Smooth muscle cell (in vitro differentiated cells): ENCODE data around the gene MAGEB6B. TPM values are rescaled to one million over a fixed set of nuclear protein-coding genes. Genes with fewer than 3 reads are reported as not detected.

ENCODE experiments used
- DNase-seq: peaks from one replicate; lab custom pipeline; 2025; ENCODE audit not compliant: unreplicated experiment; lab: John Stamatoyannopoulos, UW
- H2AFZ ChIP-seq: fragments of 200-600 bp; sonication (generic); 2 replicates; pipeline ENCODE4 v1.6.0; 2016; ENCODE audit warnings: antibody characterized with exemption, low read depth, mild to moderate bottlenecking
- H3F3A ChIP-seq: fragments of 200-600 bp; sonication (generic); 2 replicates; pipeline ENCODE4 v1.6.0; 2017; ENCODE audit warnings: antibody characterized with exemption, low read depth
- H3K27ac ChIP-seq: fragments of 200-600 bp; sonication (generic); 2 replicates; pipeline ENCODE4 v1.5.1; 2016; ENCODE audit warnings: low read depth, mild to moderate bottlenecking
- H3K27me3 ChIP-seq: fragments of 200-600 bp; sonication (generic); 2 replicates; pipeline ENCODE4 v1.6.1; 2016; ENCODE audit warnings: low read depth, mild to moderate bottlenecking
- H3K36me3 ChIP-seq: fragments of 200-600 bp; sonication (generic); 2 replicates; pipeline ENCODE4 v1.5.1; 2016; ENCODE audit warnings: low read depth
- H3K4me1 ChIP-seq: fragments of 200-600 bp; sonication (generic); 2 replicates; pipeline ENCODE4 v1.5.1; 2016; ENCODE audit warnings: low read depth
- H3K4me2 ChIP-seq: fragments of 200-600 bp; sonication (generic); 2 replicates; pipeline ENCODE4 v1.6.0; 2016; ENCODE audit warnings: mild to moderate bottlenecking
- H3K4me3 ChIP-seq: fragments of 200-600 bp; sonication (generic); 2 replicates; pipeline ENCODE4 v1.5.1; 2016; ENCODE audit warnings: mild to moderate bottlenecking
- H3K79me2 ChIP-seq: fragments of 200-600 bp; sonication (generic); 2 replicates; pipeline ENCODE4 v1.6.0; 2016; ENCODE audit warnings: low read depth, mild to moderate bottlenecking
- H3K9ac ChIP-seq: fragments of 200-600 bp; sonication (generic); 2 replicates; pipeline ENCODE4 v1.6.0; 2016; ENCODE audit warnings: low read depth
- H3K9me3 ChIP-seq: fragments of 200-600 bp; sonication (generic); replicated peaks from 2 replicates; pipeline ENCODE4 v1.5.1; 2016; ENCODE audit warnings: low read depth
- H4K20me1 ChIP-seq: fragments of 200-600 bp; sonication (generic); 2 replicates; pipeline ENCODE4 v1.6.0; 2016; ENCODE audit warnings: low read depth
- WGBS: methylation state at CpG from one replicate; pipeline ENCODE4 v1.1.7; 2016; ENCODE audit warnings: low lambda C conversion rate; 5-methylcytosine and 5-hydroxymethylcytosine counted together
- polyA plus RNA-seq: library from polyadenylated mRNA; unstranded; fragments of >200 nt; fragmentation: Nextera tagmentation; extraction: Ambion mirVana; gene quantifications from 2 replicates; pipeline ENCODE4 v1.2.1, GENCODE V29; 2016
- total RNA-seq: library from RNA; depleted of rRNA; stranded (reverse); fragments of >200 nt; gene quantifications from 2 replicates; pipeline ENCODE4 v1.2.3, GENCODE V29; 2014
- TF ChIP-seq, protein P1 (sequence below): fragments of 200-600 bp; sonication (generic); IDR thresholded peaks from 2 replicates; pipeline ENCODE4 v1.5.1; 2017; ENCODE audit warnings: borderline replicate concordance, mild to moderate bottlenecking, antibody characterized with exemption; ENCODE audit not compliant: insufficient read depth, poor library complexity, severe bottlenecking

Gene MAGEB6B
- total RNA-seq (not detected in 2 replicates), polyA plus RNA-seq (not detected in 2 replicates)

GRCh38 chrX:26160301-26160700, at the start of gene MAGEB6B:
TSS of gene MAGEB6B (plus strand) at chrX:26160601. CDS start at chrX:26160601, 0 bp downstream.
- Histone ChIP-seq H3K4me2 (no peak within 1 kb of the TSS), H3K9me3 (no peaks in the 10 kb centered on the region), H3K36me3 (no peaks in the 10 kb centered on the region), H3K4me3 (no peak within 1 kb of the TSS), H3K9ac (no peak within 1 kb of the TSS), H3K4me1 (no peaks in the 10 kb centered on the region), H3K27ac (no peak within 1 kb of the TSS), H3K27me3 (no peaks in the 10 kb centered on the region), H2AFZ (no peak within 1 kb of the TSS), H3K79me2 (no peaks in the 10 kb centered on the region), H3F3A (no peaks in the 10 kb centered on the region), H4K20me1 (no peaks in the 10 kb centered on the region)
- TF ChIP-seq, protein P1, sequence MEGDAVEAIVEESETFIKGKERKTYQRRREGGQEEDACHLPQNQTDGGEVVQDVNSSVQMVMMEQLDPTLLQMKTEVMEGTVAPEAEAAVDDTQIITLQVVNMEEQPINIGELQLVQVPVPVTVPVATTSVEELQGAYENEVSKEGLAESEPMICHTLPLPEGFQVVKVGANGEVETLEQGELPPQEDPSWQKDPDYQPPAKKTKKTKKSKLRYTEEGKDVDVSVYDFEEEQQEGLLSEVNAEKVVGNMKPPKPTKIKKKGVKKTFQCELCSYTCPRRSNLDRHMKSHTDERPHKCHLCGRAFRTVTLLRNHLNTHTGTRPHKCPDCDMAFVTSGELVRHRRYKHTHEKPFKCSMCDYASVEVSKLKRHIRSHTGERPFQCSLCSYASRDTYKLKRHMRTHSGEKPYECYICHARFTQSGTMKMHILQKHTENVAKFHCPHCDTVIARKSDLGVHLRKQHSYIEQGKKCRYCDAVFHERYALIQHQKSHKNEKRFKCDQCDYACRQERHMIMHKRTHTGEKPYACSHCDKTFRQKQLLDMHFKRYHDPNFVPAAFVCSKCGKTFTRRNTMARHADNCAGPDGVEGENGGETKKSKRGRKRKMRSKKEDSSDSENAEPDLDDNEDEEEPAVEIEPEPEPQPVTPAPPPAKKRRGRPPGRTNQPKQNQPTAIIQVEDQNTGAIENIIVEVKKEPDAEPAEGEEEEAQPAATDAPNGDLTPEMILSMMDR, result no peak
- no peak for DNase-seq
- 86% methylated on average over 10 of the region's 10 CpGs for WGBS

GRCh38 chrX:26138274-26138673, 22.1 kb upstream of the MAGEB6B start, which contains the start of gene MAGEB18:
TSS of gene MAGEB18 (plus strand) at chrX:26138343. CDS start at chrX:26138986, 643 bp downstream.
- no peak for DNase-seq
- Histone ChIP-seq H3F3A (no peaks in the 10 kb centered on the region), H2AFZ (no peak within 1 kb of the TSS), H3K9me3 (peaks cover 4% of the 10 kb centered on the region), H3K4me3 (no peak within 1 kb of the TSS), H3K36me3 (no peaks in the 10 kb centered on the region), H3K27ac (no peak within 1 kb of the TSS), H3K4me1 (no peaks in the 10 kb centered on the region), H3K27me3 (no peaks in the 10 kb centered on the region), H4K20me1 (no peaks in the 10 kb centered on the region), H3K9ac (no peak within 1 kb of the TSS), H3K79me2 (no peaks in the 10 kb centered on the region), H3K4me2 (no peak within 1 kb of the TSS)
- 89% methylated on average over 11 of the region's 11 CpGs for WGBS
- TF ChIP-seq, protein P1, result no peak

DNA sequence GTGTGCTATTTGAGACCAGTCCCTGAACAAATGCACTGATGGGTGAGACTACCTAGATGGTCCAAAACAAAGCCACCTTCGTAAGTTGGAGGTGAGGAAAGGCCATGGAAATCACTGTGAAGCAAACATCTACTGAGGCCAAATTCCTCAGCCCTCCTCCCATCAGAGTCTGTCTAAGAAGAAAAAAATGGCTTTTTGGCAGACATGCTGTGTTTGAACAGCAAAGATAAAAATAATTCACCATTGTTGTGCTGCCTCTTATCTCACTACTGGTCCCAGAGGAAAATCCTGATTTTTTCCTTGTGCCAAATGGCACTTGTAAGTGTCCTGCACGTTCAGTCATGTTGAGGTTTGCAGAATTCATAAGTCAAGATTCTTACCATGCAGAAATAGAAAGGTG, 14.4 kb upstream of the MAGEB6B start:
- TF ChIP-seq, protein P1, result no peak
- H3K9me3 ChIP-seq, result no peaks in the 10 kb centered on the region
- DNase-seq, result no peak
- no peak overlapping the region for H3K27ac ChIP-seq
- no peak overlapping the region for H3K9ac ChIP-seq
- H3K36me3 ChIP-seq, result no peaks in the 10 kb centered on the region
- no peaks in the 10 kb centered on the region for H3K79me2 ChIP-seq
- no peak overlapping the region for H2AFZ ChIP-seq
- H3K4me2 ChIP-seq, result no peak overlapping the region
- no peaks in the 10 kb centered on the region for H3F3A ChIP-seq
- H3K4me3 ChIP-seq, result no peak overlapping the region
- 59% methylated on average over 2 of the region's 2 CpGs for WGBS
- H3K4me1 ChIP-seq, result no peaks in the 10 kb centered on the region
- no peaks in the 10 kb centered on the region for H4K20me1 ChIP-seq
- H3K27me3 ChIP-seq, result no peaks in the 10 kb centered on the region

- H3K36me3 ChIP-seq, result no peaks in the 10 kb centered on the region
- H3K27ac ChIP-seq, result no peak within 1 kb of the TSS
- 85% methylated on average over 17 of the region's 17 CpGs for WGBS
- DNase-seq, result no peak
- no peak within 1 kb of the TSS for H3K4me2 ChIP-seq
- no peak within 1 kb of the TSS for H2AFZ ChIP-seq
- H3K9me3 ChIP-seq, result no peaks in the 10 kb centered on the region
- H3F3A ChIP-seq, result no peaks in the 10 kb centered on the region
- no peak within 1 kb of the TSS for H3K9ac ChIP-seq
- H3K27me3 ChIP-seq, result no peaks in the 10 kb centered on the region
- no peaks in the 10 kb centered on the region for H3K79me2 ChIP-seq
- H3K4me1 ChIP-seq, result no peaks in the 10 kb centered on the region
- TF ChIP-seq, protein P1, result no peak
- H3K4me3 ChIP-seq, result no peak within 1 kb of the TSS
- H4K20me1 ChIP-seq, result no peaks in the 10 kb centered on the region
These were observed 31.8 kb downstream of the MAGEB6B start, which contains the start of gene MAGEB6 for GRCh38 chrX:26192204-26192603. TSS of gene MAGEB6 (plus strand) at chrX:26192440. CDS start at chrX:26193847, 1,407 bp downstream.
